Measurements from ENCODE around the gene EIF4E. TPM values are rescaled to one million over a fixed set of nuclear protein-coding genes. Genes with fewer than 3 reads are reported as not detected.

Gene EIF4E
- polyA plus RNA-seq, 1 donor (not counting 4 experiments of a cell fraction or from before 2014, with no cell fraction given), result 150 TPM

DNA sequence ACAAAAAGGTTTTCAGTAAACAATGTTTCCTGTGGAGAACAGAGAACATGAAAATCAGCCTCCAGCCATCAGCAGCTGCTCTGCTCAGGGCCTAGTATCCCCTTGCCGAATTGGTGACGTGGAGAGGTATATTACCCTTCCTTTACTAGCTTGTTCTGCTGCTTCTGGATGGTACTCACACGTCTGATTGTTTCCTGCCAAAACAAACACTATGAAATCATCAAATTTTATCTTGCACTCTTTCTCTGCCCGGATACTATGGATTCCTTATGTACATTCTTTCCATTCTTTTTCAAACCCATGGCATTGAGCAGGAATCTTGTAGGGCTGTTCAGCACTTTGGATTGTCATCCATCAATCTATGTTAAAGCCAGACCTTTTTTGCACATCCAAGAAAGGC is 47.8 kb upstream of the EIF4E start:
- Histone ChIP-seq H3K27ac (ENCODE audit: control insufficient read depth, insufficient read depth, low read length) (no peak overlapping the region), H2AFZ (ENCODE audit: control insufficient read depth, low read length) (no peak overlapping the region), H3K9me1 (ENCODE audit: control insufficient read depth, extremely low read depth, insufficient read depth, low read length) (no peaks in the 10 kb centered on the region), H4K20me1 (ENCODE audit: control insufficient read depth, extremely low read depth, insufficient read depth, low read length) (no peaks in the 10 kb centered on the region), H3K4me1 (ENCODE audit: control insufficient read depth, extremely low read depth, insufficient read depth, low read length) (no peaks in the 10 kb centered on the region), H3K9me3 (ENCODE audit: control insufficient read depth, low read depth, low read length) (no peaks in the 10 kb centered on the region), H3K9ac (ENCODE audit: control insufficient read depth, extremely low read depth, insufficient read depth, low read length) (no peak overlapping the region), H3K36me3 (ENCODE audit: control insufficient read depth in 2 of 2, extremely low read depth in 1 of 2, insufficient read depth in 2 of 2, low read length in 2 of 2) (no peaks in the 10 kb centered on the region), H3K79me2 (ENCODE audit: control insufficient read depth, insufficient read depth, low read length) (no peaks in the 10 kb centered on the region), H3K4me2 (ENCODE audit: control insufficient read depth, extremely low read depth, insufficient read depth, low read depth, low read length) (no peak overlapping the region), H3K4me3 (ENCODE audit: control insufficient read depth in 2 of 3, extremely low read depth in 1 of 3, insufficient read depth in 2 of 3, low read depth in 1 of 3, low read length in 3 of 3) (no peak overlapping the region), H3K27me3 (ENCODE audit: control insufficient read depth, extremely low read depth, insufficient read depth, low read length) (no peaks in the 10 kb centered on the region)
- TF ChIP-seq, protein P1, sequence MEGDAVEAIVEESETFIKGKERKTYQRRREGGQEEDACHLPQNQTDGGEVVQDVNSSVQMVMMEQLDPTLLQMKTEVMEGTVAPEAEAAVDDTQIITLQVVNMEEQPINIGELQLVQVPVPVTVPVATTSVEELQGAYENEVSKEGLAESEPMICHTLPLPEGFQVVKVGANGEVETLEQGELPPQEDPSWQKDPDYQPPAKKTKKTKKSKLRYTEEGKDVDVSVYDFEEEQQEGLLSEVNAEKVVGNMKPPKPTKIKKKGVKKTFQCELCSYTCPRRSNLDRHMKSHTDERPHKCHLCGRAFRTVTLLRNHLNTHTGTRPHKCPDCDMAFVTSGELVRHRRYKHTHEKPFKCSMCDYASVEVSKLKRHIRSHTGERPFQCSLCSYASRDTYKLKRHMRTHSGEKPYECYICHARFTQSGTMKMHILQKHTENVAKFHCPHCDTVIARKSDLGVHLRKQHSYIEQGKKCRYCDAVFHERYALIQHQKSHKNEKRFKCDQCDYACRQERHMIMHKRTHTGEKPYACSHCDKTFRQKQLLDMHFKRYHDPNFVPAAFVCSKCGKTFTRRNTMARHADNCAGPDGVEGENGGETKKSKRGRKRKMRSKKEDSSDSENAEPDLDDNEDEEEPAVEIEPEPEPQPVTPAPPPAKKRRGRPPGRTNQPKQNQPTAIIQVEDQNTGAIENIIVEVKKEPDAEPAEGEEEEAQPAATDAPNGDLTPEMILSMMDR (optimal IDR thresholded peaks at IDR 0.05 in 1 of 3, IDR thresholded peaks at IDR 0.05 in 1 of 3, conservative IDR thresholded peaks at IDR 0.05 in 1 of 3; ENCODE audit: extremely low read depth in 1 of 3, insufficient read depth in 2 of 3, low read length in 3 of 3), result no peak
- TF ChIP-seq EZH2 (IDR thresholded peaks at IDR 0.05; ENCODE audit: low read length), result no peak
- DNase-seq (ENCODE audit: low read depth, low spot score), result no peak
- FAIRE-seq, result peak; percentile 64
- dilution Hi-C loops (cut with MboI; ENCODE audit: extremely low pct_ligation_motif_present, low sequenced_read_pairs), result no loop called here

DNA sequence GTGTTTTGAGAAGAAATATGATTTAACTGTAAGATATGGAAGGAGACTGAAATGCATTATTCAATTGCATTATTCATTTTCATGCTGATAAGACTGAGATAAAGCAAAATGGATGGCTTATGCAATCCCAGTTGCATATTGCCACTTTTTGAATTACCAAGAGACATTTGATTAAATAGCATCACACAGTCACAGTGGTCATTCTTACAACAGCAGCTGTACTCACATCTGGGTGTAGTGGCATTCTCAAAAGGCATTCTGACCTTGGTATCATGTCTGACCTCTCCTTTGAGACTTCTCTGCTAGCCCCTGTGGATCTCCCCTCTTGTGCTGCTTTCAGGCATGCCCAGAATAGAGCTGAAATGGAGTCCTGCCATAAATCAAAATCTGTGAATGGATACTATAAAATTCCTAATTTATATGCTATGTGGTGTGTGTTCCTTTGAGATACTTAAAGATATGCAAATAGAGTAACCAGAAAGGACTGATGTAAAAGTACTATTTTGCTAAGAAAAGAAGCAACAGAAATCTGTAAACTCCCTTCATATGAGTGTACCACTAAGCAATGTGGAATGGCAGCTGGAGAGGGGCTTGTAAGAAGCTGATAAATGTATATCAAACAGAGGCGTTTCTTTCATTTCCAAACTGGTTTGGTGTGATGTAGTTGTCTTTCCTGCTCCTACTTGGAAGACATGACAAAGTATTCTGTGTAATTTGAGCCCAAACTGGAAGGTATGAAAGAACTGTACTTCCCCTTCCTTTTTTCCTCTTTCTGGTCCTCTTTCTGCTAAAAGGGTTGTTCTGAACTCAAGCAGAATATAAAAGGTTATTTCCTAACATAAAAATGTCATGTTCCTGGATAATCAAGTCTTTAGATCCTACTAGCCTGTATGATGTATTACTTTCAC is 41.2 kb upstream of the EIF4E start:
- no peak overlapping the region for H3K9ac ChIP-seq (ENCODE audit: control insufficient read depth, extremely low read depth, insufficient read depth, low read length)
- no peaks in the 10 kb centered on the region for H3K27me3 ChIP-seq (ENCODE audit: control insufficient read depth, extremely low read depth, insufficient read depth, low read length)
- TF ChIP-seq, protein P1 (optimal IDR thresholded peaks at IDR 0.05 in 1 of 3, IDR thresholded peaks at IDR 0.05 in 1 of 3, conservative IDR thresholded peaks at IDR 0.05 in 1 of 3; ENCODE audit: extremely low read depth in 1 of 3, insufficient read depth in 2 of 3, low read length in 3 of 3), result no peak
- TF ChIP-seq EZH2 (IDR thresholded peaks at IDR 0.05; ENCODE audit: low read length), result no peak
- no peak for DNase-seq (ENCODE audit: low read depth, low spot score)
- H3K79me2 ChIP-seq (ENCODE audit: control insufficient read depth, insufficient read depth, low read length), result no peaks in the 10 kb centered on the region
- H2AFZ ChIP-seq (ENCODE audit: control insufficient read depth, low read length), result peak overlapping the region; percentile 62
- peaks cover 7% of the 10 kb centered on the region for H3K4me1 ChIP-seq (ENCODE audit: control insufficient read depth, extremely low read depth, insufficient read depth, low read length)
- no peak overlapping the region for H3K27ac ChIP-seq (ENCODE audit: control insufficient read depth, insufficient read depth, low read length)
- H3K4me3 ChIP-seq (ENCODE audit: control insufficient read depth in 2 of 3, extremely low read depth in 1 of 3, insufficient read depth in 2 of 3, low read depth in 1 of 3, low read length in 3 of 3), result no peak overlapping the region
- H4K20me1 ChIP-seq (ENCODE audit: control insufficient read depth, extremely low read depth, insufficient read depth, low read length), result no peaks in the 10 kb centered on the region
- dilution Hi-C loops (cut with MboI; ENCODE audit: extremely low pct_ligation_motif_present, low sequenced_read_pairs), result no loop called here
- no peak for FAIRE-seq
- H3K4me2 ChIP-seq (ENCODE audit: control insufficient read depth, extremely low read depth, insufficient read depth, low read depth, low read length), result peak overlapping the region; percentile 7
- no peaks in the 10 kb centered on the region for H3K9me1 ChIP-seq (ENCODE audit: control insufficient read depth, extremely low read depth, insufficient read depth, low read length)
- H3K36me3 ChIP-seq (ENCODE audit: control insufficient read depth in 2 of 2, extremely low read depth in 1 of 2, insufficient read depth in 2 of 2, low read length in 2 of 2), result no peaks in the 10 kb centered on the region
- H3K9me3 ChIP-seq (ENCODE audit: control insufficient read depth, low read depth, low read length), result no peaks in the 10 kb centered on the region
